ENCODE results near the gene PDZD2. TPM values are rescaled to one million over a fixed set of nuclear protein-coding genes. Genes with fewer than 3 reads are reported as not detected.
A peak's percentile ranks its signal among the peaks of the same experiment; 100 is the strongest.

PDZD2 gene
- total RNA-seq, 2 donors from 2014 or later: 6.6 to 14.6 TPM

GRCh38 chr5:31908396-31908795, 269.5 kb downstream of the PDZD2 start:
- TF ChIP-seq, protein P1, sequence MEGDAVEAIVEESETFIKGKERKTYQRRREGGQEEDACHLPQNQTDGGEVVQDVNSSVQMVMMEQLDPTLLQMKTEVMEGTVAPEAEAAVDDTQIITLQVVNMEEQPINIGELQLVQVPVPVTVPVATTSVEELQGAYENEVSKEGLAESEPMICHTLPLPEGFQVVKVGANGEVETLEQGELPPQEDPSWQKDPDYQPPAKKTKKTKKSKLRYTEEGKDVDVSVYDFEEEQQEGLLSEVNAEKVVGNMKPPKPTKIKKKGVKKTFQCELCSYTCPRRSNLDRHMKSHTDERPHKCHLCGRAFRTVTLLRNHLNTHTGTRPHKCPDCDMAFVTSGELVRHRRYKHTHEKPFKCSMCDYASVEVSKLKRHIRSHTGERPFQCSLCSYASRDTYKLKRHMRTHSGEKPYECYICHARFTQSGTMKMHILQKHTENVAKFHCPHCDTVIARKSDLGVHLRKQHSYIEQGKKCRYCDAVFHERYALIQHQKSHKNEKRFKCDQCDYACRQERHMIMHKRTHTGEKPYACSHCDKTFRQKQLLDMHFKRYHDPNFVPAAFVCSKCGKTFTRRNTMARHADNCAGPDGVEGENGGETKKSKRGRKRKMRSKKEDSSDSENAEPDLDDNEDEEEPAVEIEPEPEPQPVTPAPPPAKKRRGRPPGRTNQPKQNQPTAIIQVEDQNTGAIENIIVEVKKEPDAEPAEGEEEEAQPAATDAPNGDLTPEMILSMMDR (conservative IDR thresholded peaks at IDR 0.05): no peak
- Mint-ChIP-seq H3K4me3 (no peak overlapping the region), H3K4me1 (peaks cover 6% of the 10 kb centered on the region), H3K27me3 (ENCODE audit: insufficient read depth) (no peaks in the 10 kb centered on the region), H3K27ac (no peak overlapping the region), H3K9me3 (peaks cover 2% of the 10 kb centered on the region), H3K36me3 (ENCODE audit: low read depth) (no peaks in the 10 kb centered on the region)
- no peaks in the 10 kb centered on the region for H3K9me3 ChIP-seq (ENCODE audit: control insufficient read depth, low read length)
- H3K4me1 ChIP-seq (ENCODE audit: control insufficient read depth, insufficient read depth, low read length): no peaks in the 10 kb centered on the region
- no peaks in the 10 kb centered on the region for H3K27me3 ChIP-seq (ENCODE audit: control insufficient read depth, insufficient read depth, low read length, poor library complexity, severe bottlenecking)
- no peaks in the 10 kb centered on the region for H3K36me3 ChIP-seq (ENCODE audit: control insufficient read depth, insufficient read depth, low read length)
- H3K4me3 ChIP-seq (ENCODE audit: low read length): no peak overlapping the region
- H3K9ac ChIP-seq (ENCODE audit: extremely low read depth, low read length, poor library complexity, severe bottlenecking): no peak overlapping the region
- WGBS, 2 experiments (ENCODE audit: insufficient coverage in 1 of 2, insufficient read length in 1 of 2): 91 to 93% methylated on average over 12 to 14 of the region's 14 CpGs
- H3K27ac ChIP-seq (ENCODE audit: low read depth, low read length): no peak overlapping the region
- DNase-seq: no peak

GRCh38 chr5:31909073-31909472, 270.1 kb downstream of the PDZD2 start:
- Mint-ChIP-seq H3K36me3 (ENCODE audit: low read depth) (no peaks in the 10 kb centered on the region), H3K27ac (no peak overlapping the region), H3K4me1 (peaks cover 11% of the 10 kb centered on the region), H3K9me3 (peaks cover 2% of the 10 kb centered on the region), H3K4me3 (no peak overlapping the region), H3K27me3 (ENCODE audit: insufficient read depth) (no peaks in the 10 kb centered on the region)
- 85% methylated on average over 3 of the region's 3 CpGs; no CpG with 5 or more reads in 1 of the 2 experiments for WGBS, 2 experiments (ENCODE audit: insufficient coverage in 1 of 2, insufficient read length in 1 of 2)
- no peak for DNase-seq
- no peak overlapping the region for H3K27ac ChIP-seq (ENCODE audit: low read depth, low read length)
- no peaks in the 10 kb centered on the region for H3K27me3 ChIP-seq (ENCODE audit: control insufficient read depth, insufficient read depth, low read length, poor library complexity, severe bottlenecking)
- no peaks in the 10 kb centered on the region for H3K4me1 ChIP-seq (ENCODE audit: control insufficient read depth, insufficient read depth, low read length)
- no peaks in the 10 kb centered on the region for H3K36me3 ChIP-seq (ENCODE audit: control insufficient read depth, insufficient read depth, low read length)
- no peaks in the 10 kb centered on the region for H3K9me3 ChIP-seq (ENCODE audit: control insufficient read depth, low read length)
- TF ChIP-seq, protein P1 (conservative IDR thresholded peaks at IDR 0.05): no peak
- H3K4me3 ChIP-seq (ENCODE audit: low read length): no peak overlapping the region
- H3K9ac ChIP-seq (ENCODE audit: extremely low read depth, low read length, poor library complexity, severe bottlenecking): no peak overlapping the region

DNA sequence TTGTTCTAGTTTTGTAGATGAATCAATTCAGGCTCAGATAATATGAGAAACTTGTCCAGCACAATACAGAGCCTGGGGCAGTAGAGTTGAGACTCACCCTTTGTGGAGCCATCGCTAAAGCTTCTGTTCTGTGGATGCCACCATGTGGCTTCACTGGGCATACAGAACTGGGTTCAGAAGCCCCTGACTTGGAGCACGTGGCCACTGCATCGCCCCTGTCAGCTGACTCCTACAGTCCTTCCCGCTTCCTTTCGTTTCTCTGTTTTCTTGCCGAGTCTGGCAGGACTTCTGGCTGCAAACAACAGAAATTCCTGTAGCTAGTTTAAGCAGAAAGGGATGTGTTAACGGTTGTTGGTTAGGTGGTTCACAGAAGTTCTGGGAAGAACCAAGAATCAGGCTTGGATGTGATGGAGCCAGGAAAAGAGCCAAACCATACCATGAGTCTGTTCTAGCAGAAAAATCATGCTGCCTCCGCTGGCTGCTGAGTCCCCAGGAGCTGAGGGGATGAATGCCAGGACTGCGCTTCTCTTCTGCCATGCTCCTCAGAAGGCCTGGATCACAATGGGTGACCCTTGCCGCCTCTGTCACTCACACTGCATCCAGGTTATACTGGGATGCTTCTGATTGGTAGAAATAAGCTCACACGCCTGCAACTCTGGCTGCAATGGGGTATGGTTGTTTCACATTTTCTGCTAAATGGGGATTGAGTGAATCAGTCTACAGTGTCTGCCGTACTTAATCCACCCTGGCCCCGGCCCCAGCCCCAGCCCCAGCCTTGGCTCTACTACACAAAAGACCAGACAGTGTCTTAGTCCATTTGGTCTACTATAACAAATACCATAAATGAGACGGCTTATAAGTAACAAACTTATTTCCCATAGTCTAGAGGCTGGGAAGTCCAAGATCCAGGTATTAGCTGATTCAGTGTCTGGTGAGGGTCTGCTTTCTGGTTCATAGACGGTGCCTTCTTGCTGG, 272.6 kb downstream of the PDZD2 start:
- no peaks in the 10 kb centered on the region for H3K9me3 Mint-ChIP-seq
- no peaks in the 10 kb centered on the region for H3K36me3 ChIP-seq (ENCODE audit: control insufficient read depth, insufficient read depth, low read length)
- no peak for DNase-seq
- no peak overlapping the region for H3K27ac ChIP-seq (ENCODE audit: low read depth, low read length)
- H3K4me1 Mint-ChIP-seq: peaks cover 11% of the 10 kb centered on the region
- H3K27me3 Mint-ChIP-seq (ENCODE audit: insufficient read depth): no peaks in the 10 kb centered on the region
- H3K9ac ChIP-seq (ENCODE audit: extremely low read depth, low read length, poor library complexity, severe bottlenecking): no peak overlapping the region
- no peaks in the 10 kb centered on the region for H3K27me3 ChIP-seq (ENCODE audit: control insufficient read depth, insufficient read depth, low read length, poor library complexity, severe bottlenecking)
- no peak overlapping the region for H3K4me3 ChIP-seq (ENCODE audit: low read length)
- peak overlapping the region; percentile 30 for H3K27ac Mint-ChIP-seq
- 86 to 93% methylated on average over 5 to 15 of the region's 15 CpGs for whole genome bisulfite sequencing, 2 experiments (ENCODE audit: insufficient coverage in 1 of 2, insufficient read length in 1 of 2)
- H3K4me3 Mint-ChIP-seq: no peak overlapping the region
- H3K9me3 ChIP-seq (ENCODE audit: control insufficient read depth, low read length): no peaks in the 10 kb centered on the region
- H3K4me1 ChIP-seq (ENCODE audit: control insufficient read depth, insufficient read depth, low read length): no peaks in the 10 kb centered on the region
- TF ChIP-seq, protein P1 (conservative IDR thresholded peaks at IDR 0.05): no peak
- H3K36me3 Mint-ChIP-seq (ENCODE audit: low read depth): no peaks in the 10 kb centered on the region
